BE2C (cell line): ENCODE results near the gene C16orf78.

Experiments used
- DNase-seq: peaks from one replicate; pipeline ENCODE4 v3.0.0-alpha.2; 2020
- H3K27me3 ChIP-seq: fragments of 250-450 bp; sonication (Bioruptor Pico); 2 replicates; pipeline ENCODE4 v1.5.1; 2020; ENCODE audit warnings: mild to moderate bottlenecking
- H3K36me3 ChIP-seq: fragments of 250-450 bp; sonication (Bioruptor Pico); 2 replicates; pipeline ENCODE4 v1.5.1; 2020; ENCODE audit warnings: mild to moderate bottlenecking
- H3K4me1 ChIP-seq: fragments of 250-450 bp; sonication (Bioruptor Pico); 2 replicates; pipeline ENCODE4 v1.5.1; 2020
- H3K4me3 ChIP-seq: 2 replicates; pipeline ENCODE4 v1.5.1; 2011; ENCODE audit warnings: low read depth, low read length
- H3K9me3 ChIP-seq: fragments of 250-450 bp; sonication (Bioruptor Pico); 2 replicates; pipeline ENCODE4 v1.5.1; 2020
- CTCF ChIP-seq: IDR thresholded peaks from 2 replicates; pipeline ENCODE4 v1.5.1; 2012; ENCODE audit warnings: mild to moderate bottlenecking, low read depth, low read length

C16orf78 gene

GRCh38 chr16:49416001-49416675, 42.5 kb downstream of the C16orf78 start:
- Histone ChIP-seq H3K9me3 (no peaks in the 10 kb centered on the region), H3K27me3 (no peaks in the 10 kb centered on the region), H3K36me3 (no peaks in the 10 kb centered on the region), H3K4me3 (no peak overlapping the region), H3K4me1 (no peaks in the 10 kb centered on the region)
- no peak for DNase-seq
- no peak for TF ChIP-seq CTCF

- Histone ChIP-seq H3K4me3 (no peak overlapping the region), H3K4me1 (no peaks in the 10 kb centered on the region), H3K9me3 (no peaks in the 10 kb centered on the region), H3K27me3 (no peaks in the 10 kb centered on the region), H3K36me3 (no peaks in the 10 kb centered on the region)
- no peak for DNase-seq
- no peak for TF ChIP-seq CTCF
These were observed 43.8 kb downstream of the C16orf78 start for GRCh38 chr16:49417354-49417753.

DNA sequence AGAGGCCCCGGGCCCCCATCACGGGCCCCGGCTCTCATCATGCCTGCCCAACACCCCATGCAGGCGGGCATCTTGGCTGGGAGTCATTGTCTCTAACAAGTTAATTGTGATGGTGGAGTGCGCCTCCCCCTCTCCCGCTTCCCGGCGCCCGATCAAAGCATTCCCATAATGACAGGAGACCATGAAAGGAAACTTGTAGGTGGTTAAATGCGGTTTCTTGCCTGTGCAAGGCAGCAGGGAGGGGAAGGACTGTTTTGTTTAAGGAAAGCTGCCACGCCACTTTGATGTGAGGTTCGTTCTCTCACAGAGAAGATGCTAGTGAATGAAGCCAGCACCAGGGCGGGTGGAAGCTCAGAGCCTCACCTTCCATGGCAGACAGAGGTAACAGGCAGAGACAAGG, 45.4 kb downstream of the C16orf78 start:
- TF ChIP-seq CTCF: no peak
- DNase-seq: no peak
- no peak overlapping the region for H3K4me3 ChIP-seq
- no peaks in the 10 kb centered on the region for H3K27me3 ChIP-seq
- H3K4me1 ChIP-seq: no peaks in the 10 kb centered on the region
- no peaks in the 10 kb centered on the region for H3K36me3 ChIP-seq
- no peaks in the 10 kb centered on the region for H3K9me3 ChIP-seq

GRCh38 chr16:49419862-49420261, 46.3 kb downstream of the C16orf78 start:
- H3K4me1 ChIP-seq: no peaks in the 10 kb centered on the region
- no peaks in the 10 kb centered on the region for H3K9me3 ChIP-seq
- no peaks in the 10 kb centered on the region for H3K36me3 ChIP-seq
- TF ChIP-seq CTCF: no peak
- H3K4me3 ChIP-seq: no peak overlapping the region
- no peaks in the 10 kb centered on the region for H3K27me3 ChIP-seq
- DNase-seq: no peak

DNA sequence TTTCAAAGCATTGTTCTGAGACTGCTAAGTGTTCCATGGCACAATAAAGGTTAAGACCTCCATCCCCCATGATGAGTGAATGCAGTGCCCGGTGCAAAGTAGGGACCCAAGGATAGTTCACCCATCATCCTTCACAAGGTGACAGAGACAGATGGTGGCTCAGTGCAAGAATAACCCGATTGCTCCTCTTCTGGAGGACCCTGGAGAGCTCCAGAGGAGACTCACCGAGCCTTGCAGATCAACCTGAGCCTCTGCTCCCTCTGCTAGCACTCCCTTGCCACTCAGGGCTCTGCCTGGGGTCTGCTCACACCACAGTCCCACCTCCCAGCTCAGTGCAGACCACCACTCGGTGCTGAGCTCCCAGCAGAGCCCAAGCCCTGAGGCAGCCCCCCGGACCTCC, 49.3 kb downstream of the C16orf78 start:
- TF ChIP-seq CTCF: no peak
- no peak for DNase-seq
- Histone ChIP-seq H3K27me3 (no peaks in the 10 kb centered on the region), H3K4me3 (no peak overlapping the region), H3K36me3 (no peaks in the 10 kb centered on the region), H3K9me3 (no peaks in the 10 kb centered on the region; the same call in 1 of the 2 replicates), H3K4me1 (no peaks in the 10 kb centered on the region)

- no peaks in the 10 kb centered on the region for H3K4me1 ChIP-seq
- no peak overlapping the region for H3K4me3 ChIP-seq
- H3K9me3 ChIP-seq: no peaks in the 10 kb centered on the region; the same call in 1 of the 2 replicates
- no peak for TF ChIP-seq CTCF
- no peak for DNase-seq
- H3K27me3 ChIP-seq: no peaks in the 10 kb centered on the region
- no peaks in the 10 kb centered on the region for H3K36me3 ChIP-seq
These were observed 51.4 kb downstream of the C16orf78 start for GRCh38 chr16:49424961-49425360.
